ENCODE results near the gene ATRN. TPM values are rescaled to one million over a fixed set of nuclear protein-coding genes. Genes with fewer than 3 reads are reported as not detected.

Gene ATRN
- total and polyA plus RNA-seq, 2 experiments from 2014 or later, result 14.7 to 71.1 TPM

DNA sequence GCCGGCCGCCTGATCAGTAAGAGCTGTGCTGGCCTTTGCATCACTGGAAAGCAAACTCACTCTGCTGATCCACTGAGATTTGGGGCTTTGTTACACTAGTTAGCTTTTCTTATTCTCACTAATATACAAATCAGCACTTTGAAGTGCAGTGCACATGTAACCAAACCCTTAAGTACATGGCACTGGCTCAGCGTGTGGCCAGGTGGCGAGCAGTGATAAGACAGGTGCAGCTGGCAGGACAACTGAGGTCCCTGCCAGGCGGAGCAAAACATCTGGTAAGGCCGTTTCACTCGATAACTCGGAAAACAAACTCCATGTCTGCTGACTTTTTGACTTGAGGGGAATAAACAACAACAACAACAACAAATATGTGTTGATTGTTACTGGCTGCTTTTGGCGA lies 181.4 kb downstream of the ATRN start:
- H3K9me2 ChIP-seq (replicated peaks; ENCODE audit: insufficient read depth), result no peaks in the 10 kb centered on the region
- H3K27ac ChIP-seq, result no peak overlapping the region
- H3K9me3 ChIP-seq (ENCODE audit: low read depth), result no peaks in the 10 kb centered on the region
- no peak overlapping the region for H2AFZ ChIP-seq
- H4K20me1 ChIP-seq (ENCODE audit: insufficient read depth, poor library complexity, severe bottlenecking), result no peaks in the 10 kb centered on the region
- H3K27me3 ChIP-seq, result no peaks in the 10 kb centered on the region
- DNase-seq (ENCODE audit: low spot score), result no peak
- H3K4me3 ChIP-seq, result no peak overlapping the region
- H3K36me3 ChIP-seq (replicated peaks; ENCODE audit: insufficient read depth, low read depth), result peaks cover 2% of the 10 kb centered on the region
- H3K4me2 ChIP-seq, result no peak overlapping the region
- no peaks in the 10 kb centered on the region for H3K79me2 ChIP-seq
- WGBS (ENCODE audit: low lambda C conversion rate, missing lambda C conversion rate), result 95% methylated on average over 9 of the region's 9 CpGs
- TF ChIP-seq EZH2phosphoT487 (IDR thresholded peaks at IDR 0.05; ENCODE audit: low read depth, severe bottlenecking, unreplicated experiment) (no peak), EZH2 (IDR thresholded peaks at IDR 0.05; ENCODE audit: borderline replicate concordance) (no peak)
- TF ChIP-seq, protein P1, sequence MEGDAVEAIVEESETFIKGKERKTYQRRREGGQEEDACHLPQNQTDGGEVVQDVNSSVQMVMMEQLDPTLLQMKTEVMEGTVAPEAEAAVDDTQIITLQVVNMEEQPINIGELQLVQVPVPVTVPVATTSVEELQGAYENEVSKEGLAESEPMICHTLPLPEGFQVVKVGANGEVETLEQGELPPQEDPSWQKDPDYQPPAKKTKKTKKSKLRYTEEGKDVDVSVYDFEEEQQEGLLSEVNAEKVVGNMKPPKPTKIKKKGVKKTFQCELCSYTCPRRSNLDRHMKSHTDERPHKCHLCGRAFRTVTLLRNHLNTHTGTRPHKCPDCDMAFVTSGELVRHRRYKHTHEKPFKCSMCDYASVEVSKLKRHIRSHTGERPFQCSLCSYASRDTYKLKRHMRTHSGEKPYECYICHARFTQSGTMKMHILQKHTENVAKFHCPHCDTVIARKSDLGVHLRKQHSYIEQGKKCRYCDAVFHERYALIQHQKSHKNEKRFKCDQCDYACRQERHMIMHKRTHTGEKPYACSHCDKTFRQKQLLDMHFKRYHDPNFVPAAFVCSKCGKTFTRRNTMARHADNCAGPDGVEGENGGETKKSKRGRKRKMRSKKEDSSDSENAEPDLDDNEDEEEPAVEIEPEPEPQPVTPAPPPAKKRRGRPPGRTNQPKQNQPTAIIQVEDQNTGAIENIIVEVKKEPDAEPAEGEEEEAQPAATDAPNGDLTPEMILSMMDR (IDR thresholded peaks at IDR 0.05; ENCODE audit: poor library complexity), result no peak
- H3K4me1 ChIP-seq (ENCODE audit: insufficient read depth), result peaks cover 6% of the 10 kb centered on the region

DNA sequence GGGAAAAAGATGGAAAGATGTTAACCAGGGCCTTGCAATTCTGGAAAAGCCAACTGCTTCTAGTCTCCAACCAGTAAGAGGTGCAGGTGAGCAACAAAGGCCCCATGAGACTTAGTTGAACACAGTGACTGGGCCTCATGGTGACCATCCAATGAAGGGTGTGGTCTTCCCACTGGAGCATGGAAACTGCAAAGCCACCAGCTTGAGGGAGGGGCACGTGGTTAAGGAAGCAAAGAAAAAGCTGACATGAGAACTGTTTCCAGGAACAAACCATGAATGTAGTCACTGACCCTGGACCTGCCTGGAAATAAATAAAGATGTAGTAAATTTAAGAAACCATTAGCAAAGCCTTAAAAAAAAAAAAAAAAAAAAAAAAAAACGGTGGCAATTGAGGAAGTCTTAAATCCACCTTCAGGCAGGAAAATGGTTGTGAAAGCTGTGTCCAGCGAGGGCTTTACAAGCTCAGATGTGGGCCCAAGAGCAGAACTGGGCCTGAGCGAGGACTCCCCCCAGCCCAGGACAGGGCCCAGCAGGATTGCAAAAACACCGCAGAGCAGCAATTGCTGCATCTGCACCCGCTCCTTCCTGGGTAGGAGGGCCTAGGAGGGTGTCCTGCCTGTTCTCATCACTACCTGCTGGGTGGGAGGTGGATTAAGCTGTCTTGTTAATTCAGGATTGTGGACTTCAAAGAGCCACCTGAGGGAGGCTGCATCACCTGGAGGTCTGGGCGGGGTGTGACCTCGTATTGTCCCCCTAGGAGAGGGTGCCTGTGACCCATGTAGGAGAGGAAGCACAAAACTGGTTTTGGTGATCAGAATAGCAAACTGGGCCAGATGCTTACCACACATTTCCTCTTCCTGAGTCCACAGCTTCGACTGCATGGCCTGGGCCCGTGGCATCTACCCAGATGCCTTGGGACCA lies 182.1 kb downstream of the ATRN start:
- Histone ChIP-seq H4K20me1 (ENCODE audit: insufficient read depth, poor library complexity, severe bottlenecking) (no peaks in the 10 kb centered on the region), H3K36me3 (replicated peaks; ENCODE audit: insufficient read depth, low read depth) (no peaks in the 10 kb centered on the region), H3K9me2 (replicated peaks; ENCODE audit: insufficient read depth) (no peaks in the 10 kb centered on the region), H3K4me1 (ENCODE audit: insufficient read depth) (peaks cover 6% of the 10 kb centered on the region), H3K79me2 (no peaks in the 10 kb centered on the region), H3K4me2 (no peak overlapping the region), H3K4me3 (no peak overlapping the region), H2AFZ (no peak overlapping the region), H3K9me3 (ENCODE audit: low read depth) (no peaks in the 10 kb centered on the region), H3K27me3 (no peaks in the 10 kb centered on the region), H3K27ac (no peak overlapping the region)
- TF ChIP-seq EZH2phosphoT487 (IDR thresholded peaks at IDR 0.05; ENCODE audit: low read depth, severe bottlenecking, unreplicated experiment), result no peak
- 97% methylated on average over 10 of the region's 10 CpGs for WGBS (ENCODE audit: low lambda C conversion rate, missing lambda C conversion rate)
- DNase-seq (ENCODE audit: low spot score), result no peak

DNA sequence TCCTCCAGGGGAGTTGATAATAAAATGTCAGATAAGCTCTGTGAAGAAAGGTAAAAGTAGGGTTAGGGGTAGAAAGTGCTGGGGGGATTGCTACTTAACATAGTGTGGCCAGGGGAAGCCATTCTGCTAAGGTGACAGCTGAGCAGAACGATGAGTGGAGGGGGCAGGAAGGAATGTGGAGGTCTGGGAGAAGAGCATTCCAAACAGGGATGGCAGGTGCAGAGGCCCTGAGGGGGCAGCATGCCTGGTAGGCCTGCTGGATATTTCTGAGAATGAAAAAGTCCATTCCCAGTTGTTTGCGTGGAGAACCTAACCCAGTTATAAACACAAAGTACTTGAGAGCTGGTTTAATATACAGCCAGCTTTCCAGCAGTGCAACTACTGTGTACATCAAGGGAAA lies 183.1 kb downstream of the ATRN start:
- Histone ChIP-seq H3K9me2 (replicated peaks; ENCODE audit: insufficient read depth) (no peaks in the 10 kb centered on the region), H3K4me3 (no peak overlapping the region), H3K4me1 (ENCODE audit: insufficient read depth) (peaks cover 6% of the 10 kb centered on the region), H3K27ac (no peak overlapping the region), H3K27me3 (no peaks in the 10 kb centered on the region), H3K36me3 (replicated peaks; ENCODE audit: insufficient read depth, low read depth) (no peaks in the 10 kb centered on the region), H4K20me1 (ENCODE audit: insufficient read depth, poor library complexity, severe bottlenecking) (no peaks in the 10 kb centered on the region), H3K79me2 (no peaks in the 10 kb centered on the region), H2AFZ (no peak overlapping the region), H3K9me3 (ENCODE audit: low read depth) (no peaks in the 10 kb centered on the region), H3K4me2 (no peak overlapping the region)
- WGBS (ENCODE audit: low lambda C conversion rate, missing lambda C conversion rate), result 45% methylated on average over 2 of the region's 2 CpGs
- no peak for TF ChIP-seq EZH2phosphoT487 (IDR thresholded peaks at IDR 0.05; ENCODE audit: low read depth, severe bottlenecking, unreplicated experiment)
- no peak for TF ChIP-seq EZH2 (IDR thresholded peaks at IDR 0.05; ENCODE audit: borderline replicate concordance)
- TF ChIP-seq, protein P1 (IDR thresholded peaks at IDR 0.05; ENCODE audit: poor library complexity), result no peak
- no peak for DNase-seq (ENCODE audit: low spot score)

DNA sequence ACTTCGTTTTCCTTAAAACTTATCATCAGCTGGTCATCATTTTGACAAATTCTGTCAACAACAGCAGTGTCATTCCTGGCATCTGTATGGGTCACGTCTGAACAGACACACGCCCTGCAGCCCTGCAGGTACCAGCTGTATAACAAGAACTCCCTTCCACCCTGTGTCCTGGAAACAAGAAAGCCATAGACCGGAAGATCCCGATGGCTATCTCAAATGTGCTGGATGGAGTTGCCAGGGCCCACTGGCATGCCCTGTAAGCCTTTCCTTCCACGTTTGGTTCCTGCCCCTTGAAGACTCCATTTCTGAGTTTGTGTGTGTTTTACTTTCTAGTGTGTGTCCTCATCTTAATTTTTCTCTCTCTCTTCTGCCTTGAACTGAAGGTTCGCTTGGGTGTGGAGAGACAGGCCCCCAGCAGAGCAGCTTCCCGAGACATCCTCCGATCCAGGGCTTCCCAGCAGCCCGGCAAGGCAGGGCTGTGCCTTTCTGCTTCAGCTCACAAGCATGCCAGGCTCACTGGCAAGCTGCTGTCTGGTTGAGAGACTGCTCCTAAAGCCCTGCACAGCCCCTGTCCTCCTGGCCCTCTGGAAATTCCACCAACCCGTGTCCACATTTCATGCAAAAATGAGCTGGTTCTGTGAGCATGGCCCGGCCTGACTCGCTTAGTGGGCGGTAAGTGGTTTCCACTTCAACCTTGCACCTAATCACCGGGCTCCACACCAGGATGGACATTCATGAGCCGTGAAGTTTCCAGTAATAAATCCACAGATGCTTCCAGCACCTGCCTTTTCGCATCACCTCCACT lies 183.7 kb downstream of the ATRN start:
- peaks cover 6% of the 10 kb centered on the region for H3K4me1 ChIP-seq (ENCODE audit: insufficient read depth)
- H3K27ac ChIP-seq, result no peak overlapping the region
- TF ChIP-seq EZH2phosphoT487 (IDR thresholded peaks at IDR 0.05; ENCODE audit: low read depth, severe bottlenecking, unreplicated experiment), result no peak
- TF ChIP-seq, protein P1 (IDR thresholded peaks at IDR 0.05; ENCODE audit: poor library complexity), result no peak
- no peak overlapping the region for H3K4me3 ChIP-seq
- H3K27me3 ChIP-seq, result no peaks in the 10 kb centered on the region
- H4K20me1 ChIP-seq (ENCODE audit: insufficient read depth, poor library complexity, severe bottlenecking), result no peaks in the 10 kb centered on the region
- no peaks in the 10 kb centered on the region for H3K79me2 ChIP-seq
- H3K4me2 ChIP-seq, result no peak overlapping the region
- WGBS (ENCODE audit: low lambda C conversion rate, missing lambda C conversion rate), result 89% methylated on average over 17 of the region's 17 CpGs
- H3K9me3 ChIP-seq (ENCODE audit: low read depth), result no peaks in the 10 kb centered on the region
- no peaks in the 10 kb centered on the region for H3K36me3 ChIP-seq (replicated peaks; ENCODE audit: insufficient read depth, low read depth)
- no peak for DNase-seq (ENCODE audit: low spot score)
- no peak overlapping the region for H2AFZ ChIP-seq
- no peaks in the 10 kb centered on the region for H3K9me2 ChIP-seq (replicated peaks; ENCODE audit: insufficient read depth)

Data from hepatocyte (in vitro differentiated cells).